Measurements from ENCODE around the gene PLD4.

DNA sequence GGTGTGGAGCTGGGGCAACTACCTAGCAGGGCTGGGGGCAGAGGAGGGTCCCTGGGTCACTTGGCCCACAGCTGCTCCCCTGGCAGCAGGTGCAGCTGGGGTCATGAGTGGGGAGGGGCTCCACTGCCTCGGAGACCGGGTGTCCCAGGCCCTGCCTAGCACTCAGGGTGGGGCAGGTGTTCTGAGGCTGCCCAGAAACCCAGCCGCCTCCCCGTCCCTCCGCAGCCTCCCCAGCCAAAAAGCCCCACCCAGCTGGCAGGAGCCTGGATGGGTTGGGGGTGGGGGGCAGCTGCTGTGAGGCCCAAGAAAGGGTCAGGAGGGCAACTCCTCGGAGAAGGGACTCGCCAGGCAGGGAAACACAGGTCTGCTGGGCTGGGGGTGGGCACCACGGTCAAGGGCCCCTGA is 42.3 kb downstream of the PLD4 start:
- TF ChIP-seq, protein P1, sequence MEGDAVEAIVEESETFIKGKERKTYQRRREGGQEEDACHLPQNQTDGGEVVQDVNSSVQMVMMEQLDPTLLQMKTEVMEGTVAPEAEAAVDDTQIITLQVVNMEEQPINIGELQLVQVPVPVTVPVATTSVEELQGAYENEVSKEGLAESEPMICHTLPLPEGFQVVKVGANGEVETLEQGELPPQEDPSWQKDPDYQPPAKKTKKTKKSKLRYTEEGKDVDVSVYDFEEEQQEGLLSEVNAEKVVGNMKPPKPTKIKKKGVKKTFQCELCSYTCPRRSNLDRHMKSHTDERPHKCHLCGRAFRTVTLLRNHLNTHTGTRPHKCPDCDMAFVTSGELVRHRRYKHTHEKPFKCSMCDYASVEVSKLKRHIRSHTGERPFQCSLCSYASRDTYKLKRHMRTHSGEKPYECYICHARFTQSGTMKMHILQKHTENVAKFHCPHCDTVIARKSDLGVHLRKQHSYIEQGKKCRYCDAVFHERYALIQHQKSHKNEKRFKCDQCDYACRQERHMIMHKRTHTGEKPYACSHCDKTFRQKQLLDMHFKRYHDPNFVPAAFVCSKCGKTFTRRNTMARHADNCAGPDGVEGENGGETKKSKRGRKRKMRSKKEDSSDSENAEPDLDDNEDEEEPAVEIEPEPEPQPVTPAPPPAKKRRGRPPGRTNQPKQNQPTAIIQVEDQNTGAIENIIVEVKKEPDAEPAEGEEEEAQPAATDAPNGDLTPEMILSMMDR (IDR thresholded peaks at IDR 0.05; ENCODE audit: borderline replicate concordance, extremely low read depth, low read length, poor library complexity, severe bottlenecking), result no peak
- TF ChIP-seq EZH2 (IDR thresholded peaks at IDR 0.05; ENCODE audit: borderline replicate concordance, low read depth, low read length, severe bottlenecking), result no peak
